Heart left ventricle (tissue), 16 donors: ENCODE results near the gene PLA2G4B. TPM values are rescaled to one million over a fixed set of nuclear protein-coding genes. Genes with fewer than 3 reads are reported as not detected.

ENCODE experiments used
- ATAC-seq, 4 donors: fragments of 200-7000 bp; cut with Tn5 transposase; one replicate each; pipeline ENCODE4 v1.9.1; 2020 to 2022; ENCODE audit warnings: moderate library complexity in 4 of 4, mild to moderate bottlenecking in 3 of 4, moderate number of reproducible peaks in 1 of 4
- DNase-seq, 5 donors: peaks; one replicate each; pipeline ENCODE4 v3.0.0-alpha.2; 2020
- H3K27ac ChIP-seq, 12 donors: fragments of 200-600 bp; sonication (generic) in 4 of 12; one replicate each; pipeline versions ENCODE4 v1.5.0 to v1.8.0; 2016 to 2022; ENCODE audit warnings: mild to moderate bottlenecking in 2 of 12
- H3K27me3 ChIP-seq, 9 donors: fragments of 200-600 bp; sonication (generic) in 2 of 9; one replicate each; pipeline versions ENCODE4 v1.5.1 to v1.8.0; 2016 to 2022; ENCODE audit warnings: mild to moderate bottlenecking in 3 of 9
- H3K36me3 ChIP-seq, 9 donors: fragments of 200-600 bp; sonication (generic) in 2 of 9; one replicate each; pipeline versions ENCODE4 v1.5.0 to v1.8.0; 2018 to 2022; ENCODE audit warnings: mild to moderate bottlenecking in 2 of 9
- H3K4me1 ChIP-seq, 12 donors: fragments of 200-600 bp; sonication (generic) in 4 of 12; one replicate each; pipeline versions ENCODE4 v1.5.0 to v1.8.0; 2016 to 2022; ENCODE audit warnings: mild to moderate bottlenecking in 3 of 12
- H3K4me3 ChIP-seq, 12 donors: fragments of 200-600 bp; sonication (generic) in 4 of 12; one replicate each; pipeline versions ENCODE4 v1.5.0 to v1.8.0; 2017 to 2022; ENCODE audit warnings: mild to moderate bottlenecking in 9 of 12, moderate library complexity in 4 of 12
- H3K9me3 ChIP-seq, 12 donors: fragments of 200-600 bp; sonication (generic) in 4 of 12; one replicate each; pipeline versions ENCODE4 v1.5.0 to v1.8.0; 2016 to 2022; ENCODE audit warnings: mild to moderate bottlenecking in 1 of 12
- POLR2A ChIP-seq, 2 donors: fragments of 450-650 bp; IDR thresholded peaks; one replicate each; pipeline ENCODE4 v1.6.1; 2017; ENCODE audit warnings: antibody characterized with exemption in 2 of 2, mild to moderate bottlenecking in 2 of 2, moderate library complexity in 2 of 2
- WGBS, 4 donors: extraction: QIAGEN DNeasy Blood & Tissue Kit in 2 of 4; methylation state at CpG; one replicate each; pipeline versions ENCODE4 v1.1.5 to v1.1.7; 2013 to 2018; 5-methylcytosine and 5-hydroxymethylcytosine counted together
- intact Hi-C, 10 donors: fragments of 100-400 bp; cut with DNase I; formaldehyde crosslinking; loops; one replicate each; pipeline versions ENCODE4 v1.11.1 to v1.14.2; 2022
- polyA plus RNA-seq, 2 donors: library from polyadenylated mRNA; stranded (reverse); fragments of 200-250 nt; gene quantifications; one replicate each; pipeline ENCODE4 v1.2.3, GENCODE V29; 2013
- total RNA-seq, 9 donors: library from RNA; depleted of rRNA in 2 of 9; stranded (reverse); fragments of >200 nt in 2 of 9; fragmentation: NEBNext Ultra II Directional in 3 of 9; extraction: Animal tissue kit (Norgen Biotek cat#: 25700) in 3 of 9; gene quantifications; one replicate each; pipeline versions ENCODE4 v1.1.0 to v1.2.4, GENCODE V29; 2016 to 2023
- TF ChIP-seq, protein P1 (sequence below), 12 donors: fragments of 200-600 bp; sonication (generic) in 4 of 12; IDR thresholded peaks; one replicate each; pipeline versions ENCODE4 v1.5.0 to v1.8.0; 2018 to 2022; ENCODE audit warnings: antibody characterized with exemption in 12 of 12, mild to moderate bottlenecking in 5 of 12
- donor health status: ischemic (EF 13 %, LVEDD 7.1; RV severe dilation, severe dysfunction).
- donor health status: healthy with polysubstance abuse.
- donor health status: DM: no; HTN: yes; CAD: no.
- donor health status: DM: no; HTN: no; CAD: no.
- donor health status: ischemic (EF 25% LVEDD 6.9; RV normal size, moderate dysfunction).
- donor health status: ischemic (EF 25% LVEDD 5.7; RV mildly dilated, moderate dysfunction).
- donor health status: healthy.
- donor health status: DM: yes; HTN: yes; CAD: no.
- donor health status: ischemic (EF 35%, LVEDD 5.7; RV mildly dilated, moderate dysfunction).
- donor health status: nonischemic (EF 11% LVEDD 7.7; RV severe dilation, severe dysfunction).
- donor health status: DM: yes; HTN: yes; CAD: no.
- donor health status: PGD.
- donor health status: ischemic (EF 29% LVEDD 5.4; RV normal size, mild dysfunction).
- donor health status: nonischemic (EF 23%, LVEDD 6.1; RV moderate dilation, normal function).

PLA2G4B gene
- total and polyA plus RNA-seq, 11 donors: 0.38 to 6.0 (median 2.8) TPM

- DNase-seq (no peak), ATAC-seq (no peak)
- Histone ChIP-seq H3K36me3 (peaks cover 0 to 97% (median 85%) of the 10 kb centered on the region in 9 donors), H3K4me1 (no peaks in the 10 kb centered on the region), H3K9me3 (no peaks in the 10 kb centered on the region), H3K27me3 (no peaks in the 10 kb centered on the region), H3K4me3 (no peak overlapping the region), H3K27ac (no peak overlapping the region)
- TF ChIP-seq, protein P1, sequence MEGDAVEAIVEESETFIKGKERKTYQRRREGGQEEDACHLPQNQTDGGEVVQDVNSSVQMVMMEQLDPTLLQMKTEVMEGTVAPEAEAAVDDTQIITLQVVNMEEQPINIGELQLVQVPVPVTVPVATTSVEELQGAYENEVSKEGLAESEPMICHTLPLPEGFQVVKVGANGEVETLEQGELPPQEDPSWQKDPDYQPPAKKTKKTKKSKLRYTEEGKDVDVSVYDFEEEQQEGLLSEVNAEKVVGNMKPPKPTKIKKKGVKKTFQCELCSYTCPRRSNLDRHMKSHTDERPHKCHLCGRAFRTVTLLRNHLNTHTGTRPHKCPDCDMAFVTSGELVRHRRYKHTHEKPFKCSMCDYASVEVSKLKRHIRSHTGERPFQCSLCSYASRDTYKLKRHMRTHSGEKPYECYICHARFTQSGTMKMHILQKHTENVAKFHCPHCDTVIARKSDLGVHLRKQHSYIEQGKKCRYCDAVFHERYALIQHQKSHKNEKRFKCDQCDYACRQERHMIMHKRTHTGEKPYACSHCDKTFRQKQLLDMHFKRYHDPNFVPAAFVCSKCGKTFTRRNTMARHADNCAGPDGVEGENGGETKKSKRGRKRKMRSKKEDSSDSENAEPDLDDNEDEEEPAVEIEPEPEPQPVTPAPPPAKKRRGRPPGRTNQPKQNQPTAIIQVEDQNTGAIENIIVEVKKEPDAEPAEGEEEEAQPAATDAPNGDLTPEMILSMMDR (IDR thresholded peaks at IDR 0.05): no peak
- no peak for TF ChIP-seq POLR2A (IDR thresholded peaks at IDR 0.05)
- intact Hi-C loops: loop anchor here in 6 of 10 donors (10.0 kb wide), 3 partner anchors 213 to 343 kb away; partner anchors contain the start of gene TYRO3 (in 3 of the 6)
- 86 to 98% (median 96%) methylated on average over 5 to 6 of the region's 6 CpGs for WGBS, 4 donors
Observed at GRCh38 chr15:41817781-41818180, 20.9 kb upstream of the PLA2G4B start.

GRCh38 chr15:41819455-41820050 is 19.1 kb upstream of the PLA2G4B start:
- H3K27ac ChIP-seq: no peak overlapping the region
- DNase-seq: no peak
- H3K4me1 ChIP-seq: no peaks in the 10 kb centered on the region
- intact Hi-C loops: loop anchor here in 6 of 10 donors (5.0 to 10.0 kb wide), 5 partner anchors 78 to 345 kb away; partner anchors contain the start of genes TYRO3 (in 3 of the 6) and EHD4 (in 1 of the 6)
- H3K27me3 ChIP-seq: no peaks in the 10 kb centered on the region
- H3K9me3 ChIP-seq: no peaks in the 10 kb centered on the region
- TF ChIP-seq, protein P1 (IDR thresholded peaks at IDR 0.05): no peak
- TF ChIP-seq POLR2A (IDR thresholded peaks at IDR 0.05): no peak
- ATAC-seq: no peak
- 89 to 93% (median 90%) methylated on average over 9 of the region's 9 CpGs for WGBS, 4 donors
- peaks cover 0 to 98% (median 83%) of the 10 kb centered on the region in 9 donors for H3K36me3 ChIP-seq
- no peak overlapping the region for H3K4me3 ChIP-seq

GRCh38 chr15:41820791-41821423 is 17.7 kb upstream of the PLA2G4B start:
- Histone ChIP-seq H3K9me3 (no peaks in the 10 kb centered on the region), H3K4me1 (no peaks in the 10 kb centered on the region), H3K36me3 (peaks cover 0 to 88% (median 72%) of the 10 kb centered on the region in 9 donors), H3K27me3 (no peaks in the 10 kb centered on the region), H3K27ac (no peak overlapping the region), H3K4me3 (no peak overlapping the region)
- intact Hi-C loops: loop anchor here in 2 of 10 donors (5.0 to 10.0 kb wide), 2 partner anchors 76 to 154 kb away; partner anchors contain the start of gene EHD4 (in 1 of the 2)
- no peak for TF ChIP-seq POLR2A (IDR thresholded peaks at IDR 0.05)
- TF ChIP-seq, protein P1 (IDR thresholded peaks at IDR 0.05): no peak
- 84 to 88% (median 85%) methylated on average over 5 to 6 of the region's 6 CpGs for WGBS, 4 donors
- DNase-seq (no peak), ATAC-seq (no peak)

DNA sequence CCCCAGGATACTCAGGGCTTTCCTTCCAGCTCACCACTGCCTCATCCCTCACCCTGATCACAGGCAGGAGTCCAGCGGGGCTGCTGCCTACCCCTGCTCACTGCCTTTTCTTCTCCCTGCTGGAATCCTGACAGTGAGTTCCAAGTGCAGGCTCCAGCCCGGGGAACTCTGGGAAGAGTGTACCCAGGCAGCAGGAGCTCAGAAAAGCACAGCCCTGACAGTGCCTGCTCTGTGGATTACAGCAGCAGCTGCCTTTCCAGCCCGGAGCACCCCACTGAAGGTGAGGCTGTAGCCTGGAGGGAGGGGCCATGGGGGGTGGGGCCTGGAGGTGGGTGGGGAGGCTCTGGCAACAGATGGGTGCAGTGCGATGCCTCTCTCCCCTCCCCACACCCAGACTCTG is 16.8 kb upstream of the PLA2G4B start:
- no peaks in the 10 kb centered on the region for H3K4me1 ChIP-seq
- no peak overlapping the region for H3K4me3 ChIP-seq
- ATAC-seq (no peak), DNase-seq (no peak)
- peaks cover 0 to 79% (median 63%) of the 10 kb centered on the region in 9 donors for H3K36me3 ChIP-seq
- intact Hi-C loops: loop anchor here in 2 of 10 donors (5.0 to 10.0 kb wide), 2 partner anchors 75 to 153 kb away; partner anchors contain the start of gene EHD4 (in 1 of the 2)
- WGBS, 4 donors: 75 to 93% (median 86%) methylated on average over 3 to 4 of the region's 4 CpGs
- no peaks in the 10 kb centered on the region for H3K27me3 ChIP-seq
- TF ChIP-seq POLR2A (IDR thresholded peaks at IDR 0.05): no peak
- TF ChIP-seq, protein P1 (IDR thresholded peaks at IDR 0.05): no peak
- H3K9me3 ChIP-seq: no peaks in the 10 kb centered on the region
- no peak overlapping the region for H3K27ac ChIP-seq
